GM12801 (cell line): Measurements from ENCODE around the gene SLC22A1.

Source experiments
- CTCF ChIP-seq: IDR thresholded peaks from one replicate; pipeline ENCODE4 v1.5.1; 2011; ENCODE audit warnings: control low read depth; ENCODE audit not compliant: insufficient read length; ENCODE audit errors: extremely low read depth

SLC22A1 gene

GRCh38 chr6:160128879-160129516 lies 7.4 kb downstream of the SLC22A1 start:
- no peak for TF ChIP-seq CTCF

DNA sequence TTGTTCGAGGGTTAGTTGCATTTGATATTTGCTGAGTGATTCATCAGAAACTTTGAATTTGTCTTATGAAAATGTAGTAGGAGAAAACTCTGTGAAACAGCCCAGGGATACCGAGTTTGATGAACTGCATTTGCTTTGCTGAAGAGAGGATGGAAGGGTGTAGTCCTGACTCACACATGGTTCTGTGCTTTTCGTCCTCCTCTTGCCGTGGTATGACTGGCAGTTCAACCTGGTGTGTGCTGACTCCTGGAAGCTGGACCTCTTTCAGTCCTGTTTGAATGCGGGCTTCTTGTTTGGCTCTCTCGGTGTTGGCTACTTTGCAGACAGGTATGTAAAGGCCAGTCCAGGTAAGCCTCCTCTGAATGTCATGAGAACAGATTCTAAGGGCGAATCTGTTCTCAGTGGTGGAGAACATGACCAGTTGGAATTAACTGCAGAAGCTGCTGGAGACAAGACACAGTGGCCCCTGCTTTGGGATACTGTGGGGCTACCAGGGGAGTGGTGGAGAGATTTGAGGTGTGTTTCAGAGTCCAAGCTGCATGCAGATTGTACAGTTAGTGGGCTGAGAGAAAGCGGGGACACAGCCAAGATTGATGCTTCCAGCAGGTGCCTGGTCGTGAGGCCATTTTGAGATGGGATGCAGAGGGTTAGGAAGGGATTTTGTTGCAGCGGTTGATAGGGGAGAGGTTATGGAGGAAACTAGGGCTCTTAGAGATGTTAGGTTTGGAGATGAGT lies 8.4 kb downstream of the SLC22A1 start:
- TF ChIP-seq CTCF: no peak

GRCh38 chr6:160130729-160131484 lies 9.3 kb downstream of the SLC22A1 start:
- no peak for TF ChIP-seq CTCF

GRCh38 chr6:160131636-160132296 lies 10.2 kb downstream of the SLC22A1 start:
- no peak for TF ChIP-seq CTCF

DNA sequence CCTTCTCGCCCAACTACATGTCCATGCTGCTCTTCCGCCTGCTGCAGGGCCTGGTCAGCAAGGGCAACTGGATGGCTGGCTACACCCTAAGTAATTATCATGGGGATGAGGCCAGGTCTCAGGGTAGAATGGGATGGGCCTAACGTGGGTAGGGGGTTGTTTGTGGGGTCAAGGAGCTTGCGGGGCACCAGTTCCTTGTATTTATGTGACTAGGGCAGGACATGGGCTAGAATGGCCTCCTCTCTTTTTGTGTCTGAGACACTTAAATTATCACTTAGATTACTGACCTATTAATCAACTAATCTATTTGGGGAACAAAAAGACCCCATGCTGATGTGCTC lies 10.7 kb downstream of the SLC22A1 start:
- no peak for TF ChIP-seq CTCF

DNA sequence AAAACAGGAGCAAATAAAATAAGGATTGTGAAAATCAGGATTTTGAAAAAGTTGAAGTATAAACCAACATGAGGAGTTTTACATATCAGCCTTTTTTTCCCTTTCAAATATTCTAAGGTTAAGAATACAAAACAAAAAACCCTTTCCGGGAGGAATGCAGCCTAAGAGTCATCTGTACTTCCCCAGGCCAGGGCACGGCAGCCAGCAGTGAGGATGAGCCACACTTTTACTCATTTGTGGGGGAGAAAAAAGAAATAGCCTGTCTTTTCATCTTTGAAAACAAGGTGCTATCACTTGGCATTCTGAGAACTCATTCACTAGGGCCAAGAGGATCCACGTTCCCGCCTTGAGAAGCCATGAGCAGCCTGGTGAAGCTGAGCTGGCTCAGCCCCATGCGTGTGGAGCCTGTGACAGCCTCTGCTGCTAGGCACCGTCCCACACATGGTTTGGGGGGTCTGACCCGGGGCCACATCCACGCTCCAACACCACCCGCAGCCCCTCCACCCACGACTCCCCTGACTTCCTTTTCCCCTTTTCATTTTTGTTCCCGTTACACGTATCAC lies 11.2 kb downstream of the SLC22A1 start:
- no peak for TF ChIP-seq CTCF
